K562 (cell line): Measurements from ENCODE around the gene ZNF668. TPM values are rescaled to one million over a fixed set of nuclear protein-coding genes. Genes with fewer than 3 reads are reported as not detected.
A peak's percentile ranks its signal among the peaks of the same experiment; 100 is the strongest.

Source experiments
- CBX2 ChIP-seq: fragments of 200-600 bp; sonication (generic); IDR thresholded peaks from one replicate; pipeline ENCODE4 v1.6.1; 2012; ENCODE audit warnings: mild to moderate bottlenecking, low read length, inconsistent platforms; ENCODE audit not compliant: insufficient read depth, poor library complexity, severe bottlenecking
- E4F1 ChIP-seq: fragments of 250-450 bp; sonication (Bioruptor Pico); IDR thresholded peaks from 2 replicates; pipeline ENCODE4 v1.5.0; 2021; ENCODE audit warnings: mild to moderate bottlenecking, borderline replicate concordance
- EHMT2 ChIP-seq: fragments of 450-650 bp; IDR thresholded peaks from 2 replicates; pipeline ENCODE4 v1.6.1; 2018; ENCODE audit warnings: antibody characterized with exemption
- HDAC3 ChIP-seq: fragments of 450-650 bp; IDR thresholded peaks from 2 replicates; pipeline ENCODE4 v1.6.1; 2018; ENCODE audit warnings: borderline replicate concordance, mild to moderate bottlenecking, moderate library complexity; ENCODE audit not compliant: partially characterized antibody
- KLF1 ChIP-seq: fragments of 450-650 bp; IDR thresholded peaks from 2 replicates; pipeline ENCODE4 v1.6.1; 2016; ENCODE audit warnings: missing genetic modification characterization, missing compliant biosample characterization
- NCOA4 ChIP-seq: fragments of 450-650 bp; IDR thresholded peaks from 2 replicates; pipeline ENCODE4 v1.6.1; 2018; ENCODE audit warnings: mild to moderate bottlenecking; ENCODE audit not compliant: partially characterized antibody
- NFE2 ChIP-seq: IDR thresholded peaks from 2 replicates; pipeline ENCODE4 v1.6.1; 2014; ENCODE audit warnings: antibody characterized with exemption, low read depth
- NFIC ChIP-seq: fragments of 450-650 bp; IDR thresholded peaks from 2 replicates; pipeline ENCODE4 v1.6.1; 2017; ENCODE audit warnings: mild to moderate bottlenecking, inconsistent platforms
- PHF20 ChIP-seq: fragments of 450-650 bp; IDR thresholded peaks from 2 replicates; pipeline ENCODE4 v1.6.1; 2018; ENCODE audit not compliant: partially characterized antibody
- POLR2G ChIP-seq: fragments of 200-400 bp; formaldehyde crosslinking; IDR thresholded peaks from 2 replicates; pipeline ENCODE4 v1.6.1; 2017; ENCODE audit warnings: low read depth, mild to moderate bottlenecking, antibody characterized with exemption, low read length, moderate library complexity
- RAD21 ChIP-seq, 2 experiments: fragments of 250-450 bp in 1 of 2; fragments of 450-650 bp in 1 of 2; sonication (Bioruptor Pico) in 1 of 2; formaldehyde crosslinking in 1 of 2; IDR thresholded peaks in 1 of 2; conservative IDR thresholded peaks in 1 of 2; 2 replicates each; pipeline versions ENCODE4 v1.4.0 to v1.8.0; 2020 to 2022; ENCODE audit warnings: mild to moderate bottlenecking in 2 of 2, moderate library complexity in 1 of 2
- TAF15 ChIP-seq: fragments of 200-400 bp; formaldehyde crosslinking; IDR thresholded peaks from 2 replicates; pipeline ENCODE4 v1.6.1; 2017; ENCODE audit warnings: mild to moderate bottlenecking, low read depth, low read length, moderate library complexity
- TEAD2 ChIP-seq: fragments of 450-650 bp; IDR thresholded peaks from 2 replicates; pipeline ENCODE4 v1.6.1; 2016; ENCODE audit warnings: missing genetic modification characterization, control low read depth, missing compliant biosample characterization
- ZBTB43 ChIP-seq: sonication (generic); formaldehyde crosslinking; IDR thresholded peaks from 2 replicates; pipeline ENCODE4 v1.8.0; 2023; ENCODE audit warnings: mild to moderate bottlenecking, missing genetic modification reagents
- ZFP30 ChIP-seq: fragments of 250-450 bp; sonication (Bioruptor Pico); IDR thresholded peaks from 2 replicates; pipeline ENCODE4 v1.8.0; 2022; ENCODE audit warnings: moderate library complexity, mild to moderate bottlenecking, inconsistent platforms, borderline replicate concordance
- ZNF121 ChIP-seq: sonication (generic); formaldehyde crosslinking; conservative IDR thresholded peaks from 2 replicates; pipeline ENCODE4 v1.8.0; 2022; ENCODE audit warnings: missing genetic modification reagents
- ZNF175 ChIP-seq: fragments of 200-800 bp; sonication (Bioruptor generic); IDR thresholded peaks from 2 replicates; pipeline ENCODE4 v1.6.1; 2016; ENCODE audit warnings: low read depth, mild to moderate bottlenecking, missing genetic modification characterization, missing compliant biosample characterization
- ZNF311 ChIP-seq: fragments of 250-450 bp; sonication (Bioruptor Pico); IDR thresholded peaks from 2 replicates; pipeline ENCODE4 v1.4.0; 2020; ENCODE audit warnings: mild to moderate bottlenecking, moderate library complexity
- ZNF431 ChIP-seq: sonication (generic); formaldehyde crosslinking; IDR thresholded peaks from 2 replicates; pipeline ENCODE4 v1.8.0; 2022; ENCODE audit warnings: mild to moderate bottlenecking, missing genetic modification reagents
- ZNF76 ChIP-seq: fragments of 250-450 bp; sonication (Bioruptor Pico); IDR thresholded peaks from 2 replicates; pipeline ENCODE4 v1.4.0; 2020; ENCODE audit warnings: mild to moderate bottlenecking, moderate library complexity, borderline replicate concordance
- polyA plus RNA-seq, 8 experiments: library from polyadenylated mRNA; depleted of rRNA in 4 of 8; stranded (reverse) in 5 of 8; unstranded in 3 of 8; fragments of >200 nt; fragmentation: Nextera tagmentation in 2 of 8; fragmentation: Illumina TruSeq in 1 of 8; extraction: Ambion mirVana in 2 of 8; extraction: Trizol in 1 of 8; gene quantifications; 2 replicates each; pipeline versions ENCODE4 v1.2.1 to v1.2.3, GENCODE V29; 2011 to 2014; ENCODE audit warnings: inconsistent platforms in 1 of 8, missing spikeins in 1 of 8
- total RNA-seq, 7 experiments: library from RNA; depleted of rRNA in 6 of 7; stranded (reverse); fragments of >200 nt in 6 of 7; fragmentation: Illumina TruSeq in 2 of 7; extraction: Trizol in 2 of 7; gene quantifications; 2 replicates each; pipeline versions ENCODE4 v1.2.1 to v1.2.3, GENCODE V29; 2011 to 2021; ENCODE audit warnings: low replicate concordance in 1 of 7
- TF ChIP-seq, protein P1 (sequence below): sonication (generic); formaldehyde crosslinking; IDR thresholded peaks from 2 replicates; pipeline ENCODE4 v1.8.0; 2022; ENCODE audit warnings: mild to moderate bottlenecking, missing genetic modification reagents

Gene ZNF668
- total and polyA plus RNA-seq, 9 of the 15 experiments (the other 6 are each of a cell fraction or from before 2014, with no cell fraction given), result 0.04 to 15.3 (median 3.8) TPM; not detected in 1

DNA sequence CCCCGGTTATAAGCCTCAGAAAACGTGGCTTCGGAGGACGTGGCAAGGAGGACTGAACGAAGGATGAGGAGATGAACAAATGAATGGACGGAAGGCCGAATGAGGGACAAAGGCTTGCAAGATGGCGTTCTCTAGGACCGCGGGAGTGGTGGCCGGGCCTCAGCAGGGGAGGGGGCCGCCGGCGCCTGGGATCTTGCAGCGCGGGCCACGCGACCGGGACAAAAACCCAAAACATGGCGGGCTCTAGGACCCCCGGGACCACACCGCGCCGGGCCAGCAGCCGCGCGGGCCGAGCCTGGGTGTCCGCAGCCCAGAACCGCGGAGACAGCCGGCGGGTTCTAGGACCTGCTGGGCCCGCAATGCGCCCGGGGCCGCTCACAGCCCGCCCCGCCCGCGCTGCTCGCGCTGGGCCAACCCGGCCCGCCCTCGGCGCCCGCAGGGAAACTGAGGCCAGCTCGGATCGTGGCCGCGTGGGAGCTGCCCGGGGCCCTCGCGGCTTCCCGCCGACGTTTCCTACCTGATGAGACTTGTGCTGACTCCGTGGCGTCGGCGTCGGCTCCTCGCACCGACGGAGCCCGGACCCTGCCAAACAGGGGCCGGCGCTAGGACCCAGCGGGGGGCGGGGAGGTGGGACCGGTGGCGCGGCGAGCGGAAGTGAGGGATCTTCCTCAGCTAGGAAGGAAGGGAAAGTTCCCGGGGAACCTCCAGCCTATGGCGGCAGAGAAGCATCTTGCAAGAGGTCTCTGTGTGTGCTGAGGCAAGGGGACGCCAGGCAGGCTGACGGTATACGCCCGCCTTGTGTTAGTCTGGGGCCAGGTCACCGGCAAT, 684 bp downstream of the ZNF668 start (continued):
- TF ChIP-seq E4F1 (no peak), ZNF175 (CRISPR knock-in tag) (no peak), TAF15 (no peak), EHMT2 (no peak), PHF20 (peak; percentile 7), KLF1 (tag) (no peak; the same call in 1 of the 2 replicates), HDAC3 (no peak), ZNF311 (CRISPR knock-in tag) (no peak), ZNF76 (CRISPR knock-in tag) (no peak; the same call in 1 of the 2 replicates), ZFP30 (CRISPR knock-in tag) (no peak), RAD21 (CRISPR knock-in tag; conservative IDR thresholded peaks at IDR 0.05 in 1 of 2, IDR thresholded peaks at IDR 0.05 in 1 of 2) (no peak; a peak in 1 of 4 replicates), NCOA4 (no peak), ZBTB43 (CRISPR knock-in tag) (peak; percentile 25; the same call in 1 of the 2 replicates), POLR2G (peak; percentile 85), ZNF431 (CRISPR knock-in tag) (0 out of 2 replicates have a peak, but pooled peaks have one; percentile 1), TEAD2 (no peak), CBX2 (no peak), NFE2 (no peak; the same call in 1 of the 2 replicates), ZNF121 (peak; percentile 100), NFIC (peak; percentile 59)
- TF ChIP-seq, protein P1, sequence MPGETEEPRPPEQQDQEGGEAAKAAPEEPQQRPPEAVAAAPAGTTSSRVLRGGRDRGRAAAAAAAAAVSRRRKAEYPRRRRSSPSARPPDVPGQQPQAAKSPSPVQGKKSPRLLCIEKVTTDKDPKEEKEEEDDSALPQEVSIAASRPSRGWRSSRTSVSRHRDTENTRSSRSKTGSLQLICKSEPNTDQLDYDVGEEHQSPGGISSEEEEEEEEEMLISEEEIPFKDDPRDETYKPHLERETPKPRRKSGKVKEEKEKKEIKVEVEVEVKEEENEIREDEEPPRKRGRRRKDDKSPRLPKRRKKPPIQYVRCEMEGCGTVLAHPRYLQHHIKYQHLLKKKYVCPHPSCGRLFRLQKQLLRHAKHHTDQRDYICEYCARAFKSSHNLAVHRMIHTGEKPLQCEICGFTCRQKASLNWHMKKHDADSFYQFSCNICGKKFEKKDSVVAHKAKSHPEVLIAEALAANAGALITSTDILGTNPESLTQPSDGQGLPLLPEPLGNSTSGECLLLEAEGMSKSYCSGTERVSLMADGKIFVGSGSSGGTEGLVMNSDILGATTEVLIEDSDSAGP (CRISPR knock-in tag), result 0 out of 2 replicates have a peak, but pooled peaks have one; percentile 45
